Kidney (tissue), 14 donors: ENCODE data around the gene TFDP1. TPM values are rescaled to one million over a fixed set of nuclear protein-coding genes. Genes with fewer than 3 reads are reported as not detected.

Source experiments
- DNase-seq, 5 donors: peaks; one replicate each; pipeline ENCODE4 v3.0.0-alpha.2; 2013 to 2020
- FAIRE-seq: peaks from 2 replicates; lab custom pipeline; 2012; peaks lifted over from hg19 to GRCh38; lab: Jason Lieb, UNC
- H3K27ac ChIP-seq, 2 donors: one replicate each; pipeline ENCODE4 v1.7.0; 2013; ENCODE audit warnings: low read depth in 2 of 2, low read length in 2 of 2, inconsistent platforms in 1 of 2
- H3K27me3 ChIP-seq: one replicate; pipeline ENCODE4 v1.7.1; 2013; ENCODE audit warnings: low read length, inconsistent platforms; ENCODE audit not compliant: control insufficient read depth, insufficient read depth
- H3K36me3 ChIP-seq, 3 donors: one replicate each; pipeline versions ENCODE4 v1.7.0 to v1.7.1; 2013; ENCODE audit warnings: low read length in 3 of 3, control low read depth in 1 of 3, inconsistent platforms in 1 of 3; ENCODE audit not compliant: insufficient read depth in 3 of 3, control insufficient read depth in 2 of 3
- H3K4me1 ChIP-seq, 3 donors: one replicate each; pipeline versions ENCODE4 v1.7.0 to v1.7.1; 2013; ENCODE audit warnings: low read length in 3 of 3, inconsistent platforms in 1 of 3, low read depth in 1 of 3; ENCODE audit not compliant: control insufficient read depth in 2 of 3, insufficient read depth in 2 of 3
- H3K4me3 ChIP-seq, 3 donors: one replicate each; pipeline versions ENCODE4 v1.7.0 to v1.8.1; 2013; ENCODE audit warnings: low read length in 3 of 3, control low read depth in 1 of 3, inconsistent platforms in 1 of 3
- H3K9ac ChIP-seq, 3 donors: one replicate each; pipeline versions ENCODE4 v1.7.0 to v1.7.1; 2013; ENCODE audit warnings: low read length in 3 of 3, control low read depth in 1 of 3, inconsistent platforms in 1 of 3
- H3K9me3 ChIP-seq, 3 donors: one replicate each; pipeline versions ENCODE4 v1.7.0 to v1.7.1; 2013; ENCODE audit warnings: low read length in 3 of 3, control low read depth in 1 of 3, inconsistent platforms in 1 of 3; ENCODE audit not compliant: control insufficient read depth in 2 of 3, insufficient read depth in 1 of 3
- intact Hi-C: fragments of 100-400 bp; cut with DNase I; formaldehyde crosslinking; loops from one replicate; pipeline ENCODE4 v1.11.1; 2022
- polyA plus RNA-seq: library from polyadenylated mRNA; stranded (reverse); fragments of 350-450 nt; fragmentation: Illumina TruSeq; extraction: RNeasy Lipid Tissue Mini Kit (QIAGEN cat#74804); gene quantifications from one replicate; pipeline ENCODE4 v1.2.3, GENCODE V29; 2014; ENCODE audit warnings: low read depth, low replicate concordance; ENCODE audit not compliant: insufficient read depth
- total RNA-seq: library from RNA; stranded (reverse); fragmentation: NEBNext Ultra II Directional; extraction: Animal tissue kit (Norgen Biotek cat#: 25700); gene quantifications from one replicate; pipeline ENCODE4 v1.2.1, GENCODE V29; 2021
- TF ChIP-seq, protein P1 (sequence below): IDR thresholded peaks from 3 replicates; pipeline ENCODE4 v1.5.1; 2012; ENCODE audit warnings: mild to moderate bottlenecking, moderate library complexity, borderline replicate concordance; ENCODE audit not compliant: insufficient read depth; ENCODE audit errors: extremely low read depth
- donor health status: control.
- donor health status: control.
- donor health status: control.
- donor health status: control.
- donor health status: control.
- donor health status: DM: yes; HTN: yes; CAD: no.
- donor health status: Normal renal cell carcinoma (clear cell type).

The TFDP1 gene
- total and polyA plus RNA-seq, 2 donors from 2014 or later: 33.8 to 46.9 TPM

DNA sequence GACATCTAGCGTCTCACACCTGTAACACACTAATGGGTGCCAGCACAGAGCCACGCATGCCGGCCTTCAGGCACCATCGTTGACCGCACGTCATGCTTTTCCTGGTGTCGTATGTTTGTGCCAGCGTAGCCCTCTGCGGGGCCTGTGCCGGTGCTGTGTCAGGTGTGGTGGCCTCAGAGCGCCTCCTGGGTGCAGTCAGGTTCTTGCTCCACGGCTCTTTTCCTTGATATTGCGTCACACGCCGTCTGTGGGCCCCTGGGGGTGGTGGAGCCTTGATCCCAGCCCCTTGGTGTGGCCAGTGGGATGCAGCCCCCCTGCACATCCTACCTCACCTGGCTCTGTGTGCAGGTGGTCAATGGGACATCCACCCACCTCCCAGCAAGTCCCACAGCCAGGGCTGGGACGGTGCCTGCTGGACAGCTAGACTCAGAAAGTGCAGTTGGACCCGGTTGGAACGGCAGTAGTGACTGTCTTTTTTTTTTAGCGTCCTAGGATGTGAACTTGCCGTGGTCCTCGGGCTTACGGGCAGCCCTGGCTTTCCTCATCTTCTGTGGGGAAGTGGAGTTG is 24.5 kb downstream of the TFDP1 start:
- H3K9me3 ChIP-seq: no peaks in the 10 kb centered on the region
- peaks cover 0 to 7% (median 0%) of the 10 kb centered on the region in 3 donors for H3K4me1 ChIP-seq
- peaks cover 2 to 10% (median 5%) of the 10 kb centered on the region in 3 donors for H3K36me3 ChIP-seq
- intact Hi-C loops: no loop called here
- H3K27me3 ChIP-seq: no peaks in the 10 kb centered on the region
- H3K27ac ChIP-seq: no peak overlapping the region
- DNase-seq (no peak), FAIRE-seq (no peak)
- TF ChIP-seq, protein P1, sequence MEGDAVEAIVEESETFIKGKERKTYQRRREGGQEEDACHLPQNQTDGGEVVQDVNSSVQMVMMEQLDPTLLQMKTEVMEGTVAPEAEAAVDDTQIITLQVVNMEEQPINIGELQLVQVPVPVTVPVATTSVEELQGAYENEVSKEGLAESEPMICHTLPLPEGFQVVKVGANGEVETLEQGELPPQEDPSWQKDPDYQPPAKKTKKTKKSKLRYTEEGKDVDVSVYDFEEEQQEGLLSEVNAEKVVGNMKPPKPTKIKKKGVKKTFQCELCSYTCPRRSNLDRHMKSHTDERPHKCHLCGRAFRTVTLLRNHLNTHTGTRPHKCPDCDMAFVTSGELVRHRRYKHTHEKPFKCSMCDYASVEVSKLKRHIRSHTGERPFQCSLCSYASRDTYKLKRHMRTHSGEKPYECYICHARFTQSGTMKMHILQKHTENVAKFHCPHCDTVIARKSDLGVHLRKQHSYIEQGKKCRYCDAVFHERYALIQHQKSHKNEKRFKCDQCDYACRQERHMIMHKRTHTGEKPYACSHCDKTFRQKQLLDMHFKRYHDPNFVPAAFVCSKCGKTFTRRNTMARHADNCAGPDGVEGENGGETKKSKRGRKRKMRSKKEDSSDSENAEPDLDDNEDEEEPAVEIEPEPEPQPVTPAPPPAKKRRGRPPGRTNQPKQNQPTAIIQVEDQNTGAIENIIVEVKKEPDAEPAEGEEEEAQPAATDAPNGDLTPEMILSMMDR: no peak
- no peak overlapping the region for H3K9ac ChIP-seq
- no peak overlapping the region for H3K4me3 ChIP-seq

DNA sequence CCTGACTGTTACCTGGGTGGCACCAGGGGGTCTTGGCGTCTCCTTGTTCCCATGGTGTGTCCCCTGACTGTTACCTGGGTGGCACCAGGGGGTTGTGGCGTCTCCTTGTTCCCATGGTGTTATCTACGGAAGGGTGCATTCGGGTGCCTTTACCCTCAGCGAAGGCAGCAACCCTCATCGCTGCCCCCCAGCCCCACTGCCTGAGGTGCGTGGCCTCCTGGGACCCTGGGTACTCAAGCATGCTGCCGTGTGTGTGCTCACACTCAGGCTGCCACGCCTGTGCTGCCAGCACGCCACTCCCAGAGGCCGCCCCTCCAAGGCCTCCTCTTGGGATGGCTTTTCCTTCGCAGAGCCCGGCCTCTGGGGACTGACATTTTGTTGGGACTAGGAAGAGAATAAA is 25.1 kb downstream of the TFDP1 start:
- TF ChIP-seq, protein P1: no peak
- Histone ChIP-seq H3K4me1 (peaks cover 0 to 7% (median 0%) of the 10 kb centered on the region in 3 donors), H3K9me3 (no peaks in the 10 kb centered on the region), H3K27ac (no peak overlapping the region), H3K9ac (no peak overlapping the region), H3K36me3 (peaks cover 2 to 10% (median 5%) of the 10 kb centered on the region in 3 donors), H3K27me3 (no peaks in the 10 kb centered on the region), H3K4me3 (no peak overlapping the region)
- DNase-seq (no peak), FAIRE-seq (no peak)
- intact Hi-C loops: no loop called here

DNA sequence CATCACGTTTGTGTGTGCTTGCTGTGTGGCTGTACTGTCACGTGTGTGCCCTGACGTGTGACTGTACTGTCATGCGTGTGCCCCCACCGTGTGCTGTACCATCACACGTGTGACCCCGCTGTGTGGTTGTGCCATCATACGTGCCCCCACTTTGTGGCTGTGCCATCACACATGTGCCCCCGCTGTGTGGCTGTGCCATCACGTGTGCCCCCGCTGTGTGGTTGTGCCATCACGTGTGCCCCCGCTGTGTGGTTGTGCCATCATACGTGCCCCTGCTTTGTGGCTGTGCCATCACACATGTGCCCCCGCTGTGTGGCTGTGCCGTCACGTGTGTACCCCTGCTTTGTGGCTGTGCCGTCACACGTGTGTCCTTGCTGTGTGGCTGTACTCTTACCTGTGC is 25.7 kb downstream of the TFDP1 start:
- Histone ChIP-seq H3K9me3 (no peaks in the 10 kb centered on the region), H3K4me3 (no peak overlapping the region), H3K27ac (no peak overlapping the region), H3K27me3 (no peaks in the 10 kb centered on the region), H3K36me3 (peaks cover 2 to 10% (median 5%) of the 10 kb centered on the region in 3 donors), H3K4me1 (peaks cover 0 to 7% (median 0%) of the 10 kb centered on the region in 3 donors), H3K9ac (no peak overlapping the region)
- DNase-seq (no peak), FAIRE-seq (no peak)
- TF ChIP-seq, protein P1: no peak
- intact Hi-C loops: no loop called here
